SH-SY5Y (cell line): ENCODE measurements around the gene CRACDL.

Experiments
- GATA2 ChIP-seq: IDR thresholded peaks from 2 replicates; pipeline ENCODE4 v1.6.1; 2011; ENCODE audit warnings: mild to moderate bottlenecking, low read depth, low read length
- GATA3 ChIP-seq: IDR thresholded peaks from 2 replicates; pipeline ENCODE4 v1.6.1; 2011; ENCODE audit warnings: low read depth, mild to moderate bottlenecking, low read length, moderate library complexity

- TF ChIP-seq GATA2, result no peak
- TF ChIP-seq GATA3, result no peak
These were observed 128.8 kb downstream of the CRACDL start for GRCh38 chr2:98807221-98807620.
